Natural killer cell (primary cell): Measurements from ENCODE around the gene DLEC1. TPM values are rescaled to one million over a fixed set of nuclear protein-coding genes. Genes with fewer than 3 reads are reported as not detected.

ENCODE experiments used
- ATAC-seq, 3 donors: fragments of 150-1000 bp in 2 of 3; fragments of 200-7000 bp in 1 of 3; cut with Tn5 transposase; 1 replicate in 1 of 3; 2 replicates in 2 of 3; pipeline ENCODE4 v1.10.0; 2021; ENCODE audit warnings: mild to moderate bottlenecking in 2 of 3, moderate library complexity in 2 of 3
- DNase-seq, 2 donors: peaks; one replicate each; pipeline versions ENCODE4 v3.0.0 to v3.0.0-alpha.2; 2013 to 2021; ENCODE audit warnings: mixed read lengths in 1 of 2
- H3K27ac ChIP-seq: one replicate; pipeline ENCODE4 v1.5.1; 2013; ENCODE audit warnings: mild to moderate bottlenecking, low read length
- H3K27me3 ChIP-seq: one replicate; pipeline ENCODE4 v1.6.1; 2013; ENCODE audit warnings: low read length; ENCODE audit not compliant: control insufficient read depth, insufficient read depth
- H3K36me3 ChIP-seq: one replicate; pipeline ENCODE4 v1.6.1; 2013; ENCODE audit warnings: low read length; ENCODE audit not compliant: control insufficient read depth, insufficient read depth
- H3K4me1 ChIP-seq: one replicate; pipeline ENCODE4 v1.6.1; 2013; ENCODE audit warnings: low read length; ENCODE audit not compliant: control insufficient read depth, insufficient read depth
- H3K4me3 ChIP-seq: one replicate; pipeline ENCODE4 v1.5.1; 2013; ENCODE audit warnings: low read length
- H3K9me3 ChIP-seq: one replicate; pipeline ENCODE4 v1.6.1; 2013; ENCODE audit warnings: low read length; ENCODE audit not compliant: control insufficient read depth, insufficient read depth
- H3K27ac Mint-ChIP-seq, 2 donors: one replicate each; pipeline ENCODE4 v1.8.0; 2022; ENCODE audit warnings: mild to moderate bottlenecking in 2 of 2, mixed read lengths in 2 of 2, moderate library complexity in 1 of 2
- H3K27me3 Mint-ChIP-seq, 2 donors: one replicate each; pipeline ENCODE4 v1.8.0; 2022; ENCODE audit warnings: low read depth in 2 of 2, mixed read lengths in 2 of 2
- H3K36me3 Mint-ChIP-seq: one replicate; pipeline ENCODE4 v1.8.0; 2022; ENCODE audit warnings: mixed read lengths
- H3K4me1 Mint-ChIP-seq, 2 donors: one replicate each; pipeline ENCODE4 v1.8.0; 2022; ENCODE audit warnings: mixed read lengths in 2 of 2
- H3K4me3 Mint-ChIP-seq: one replicate; pipeline ENCODE4 v1.8.0; 2022; ENCODE audit warnings: mild to moderate bottlenecking, moderate library complexity, mixed read lengths
- H3K9me3 Mint-ChIP-seq, 2 donors: one replicate each; pipeline ENCODE4 v1.8.0; 2022; ENCODE audit warnings: mixed read lengths in 2 of 2
- WGBS: methylation state at CpG from one replicate; pipeline ENCODE4 v1.1.7; 2013; ENCODE audit warnings: missing lambda C conversion rate; ENCODE audit not compliant: insufficient coverage; 5-methylcytosine and 5-hydroxymethylcytosine counted together
- intact Hi-C: fragments of 100-400 bp; cut with micrococcal nuclease; formaldehyde crosslinking; loops from one replicate; pipeline ENCODE4 v1.14.2; 2022
- total RNA-seq, 4 donors: library from RNA; stranded (reverse); fragments of 120-200 nt in 1 of 4; gene quantifications; one replicate each; pipeline versions ENCODE4 v1.2.3 to v1.2.4, GENCODE V29; 2013 to 2022
- TF ChIP-seq, protein P1 (sequence below): fragments of 200-600 bp; IDR thresholded peaks from one replicate; pipeline ENCODE4 v1.8.0; 2022; ENCODE audit warnings: antibody characterized with exemption

The DLEC1 gene
- total RNA-seq, 3 donors from 2014 or later (not counting 1 experiment from before 2014, with no cell fraction given): 6.1 to 7.5 (median 7.0) TPM

- intact Hi-C loops: no loop called here
- Mint-ChIP-seq H3K36me3 (no peaks in the 10 kb centered on the region), H3K9me3 (no peaks in the 10 kb centered on the region), H3K27ac (peak overlapping the region; percentile 82 to 96), H3K4me3 (peak overlapping the region; percentile 91), H3K27me3 (no peaks in the 10 kb centered on the region), H3K4me1 (peaks cover 46 to 59% of the 10 kb centered on the region in 2 donors)
- Histone ChIP-seq H3K4me3 (peak overlapping the region; percentile 59), H3K4me1 (peaks cover 44% of the 10 kb centered on the region), H3K36me3 (peaks cover under 1% of the 10 kb centered on the region), H3K27ac (peak overlapping the region; percentile 64), H3K27me3 (no peaks in the 10 kb centered on the region), H3K9me3 (no peaks in the 10 kb centered on the region)
- WGBS: 0% methylated on average over 1 of the region's 2 CpGs
- DNase-seq (no peak), ATAC-seq (no peak)
- TF ChIP-seq, protein P1, sequence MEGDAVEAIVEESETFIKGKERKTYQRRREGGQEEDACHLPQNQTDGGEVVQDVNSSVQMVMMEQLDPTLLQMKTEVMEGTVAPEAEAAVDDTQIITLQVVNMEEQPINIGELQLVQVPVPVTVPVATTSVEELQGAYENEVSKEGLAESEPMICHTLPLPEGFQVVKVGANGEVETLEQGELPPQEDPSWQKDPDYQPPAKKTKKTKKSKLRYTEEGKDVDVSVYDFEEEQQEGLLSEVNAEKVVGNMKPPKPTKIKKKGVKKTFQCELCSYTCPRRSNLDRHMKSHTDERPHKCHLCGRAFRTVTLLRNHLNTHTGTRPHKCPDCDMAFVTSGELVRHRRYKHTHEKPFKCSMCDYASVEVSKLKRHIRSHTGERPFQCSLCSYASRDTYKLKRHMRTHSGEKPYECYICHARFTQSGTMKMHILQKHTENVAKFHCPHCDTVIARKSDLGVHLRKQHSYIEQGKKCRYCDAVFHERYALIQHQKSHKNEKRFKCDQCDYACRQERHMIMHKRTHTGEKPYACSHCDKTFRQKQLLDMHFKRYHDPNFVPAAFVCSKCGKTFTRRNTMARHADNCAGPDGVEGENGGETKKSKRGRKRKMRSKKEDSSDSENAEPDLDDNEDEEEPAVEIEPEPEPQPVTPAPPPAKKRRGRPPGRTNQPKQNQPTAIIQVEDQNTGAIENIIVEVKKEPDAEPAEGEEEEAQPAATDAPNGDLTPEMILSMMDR: no peak
Measured at GRCh38 chr3:37994639-37994972, 44.4 kb upstream of the DLEC1 start.

- peak in 1 of 2 donors; percentile 50 for DNase-seq
- intact Hi-C loops: loop anchor here (2.0 kb wide), 1 partner anchor 43 kb away; the partner anchor contains the start of gene DLEC1
- Histone ChIP-seq H3K4me3 (no peak overlapping the region), H3K27ac (no peak overlapping the region), H3K36me3 (peaks cover 6% of the 10 kb centered on the region), H3K9me3 (no peaks in the 10 kb centered on the region), H3K27me3 (no peaks in the 10 kb centered on the region), H3K4me1 (peaks cover 44% of the 10 kb centered on the region)
- no peaks in the 10 kb centered on the region for H3K9me3 Mint-ChIP-seq
- no peak for ATAC-seq
- peaks cover 46 to 60% of the 10 kb centered on the region in 2 donors for H3K4me1 Mint-ChIP-seq
- WGBS: 83% methylated on average over 10 of the region's 10 CpGs
- no peaks in the 10 kb centered on the region for H3K27me3 Mint-ChIP-seq
- H3K36me3 Mint-ChIP-seq: no peaks in the 10 kb centered on the region
- H3K4me3 Mint-ChIP-seq: peak overlapping the region; percentile 91
- TF ChIP-seq, protein P1: no peak
- H3K27ac Mint-ChIP-seq: peak overlapping the region; percentile 82 to 96
Measured at GRCh38 chr3:37995652-37996641, 43.1 kb upstream of the DLEC1 start.

GRCh38 chr3:37996785-37997301, 42.2 kb upstream of the DLEC1 start:
- ATAC-seq (peak; percentile 62 to 82 (median 70)), DNase-seq (peak; percentile 74 to 92)
- peaks cover 46 to 60% of the 10 kb centered on the region in 2 donors for H3K4me1 Mint-ChIP-seq
- no peaks in the 10 kb centered on the region for H3K27me3 Mint-ChIP-seq
- Histone ChIP-seq H3K4me1 (peaks cover 44% of the 10 kb centered on the region), H3K36me3 (peaks cover 14% of the 10 kb centered on the region), H3K27ac (no peak overlapping the region), H3K9me3 (no peaks in the 10 kb centered on the region), H3K4me3 (no peak overlapping the region), H3K27me3 (no peaks in the 10 kb centered on the region)
- TF ChIP-seq, protein P1: peak; percentile 91
- peak overlapping the region; percentile 71 to 96 for H3K27ac Mint-ChIP-seq
- H3K9me3 Mint-ChIP-seq: no peaks in the 10 kb centered on the region
- intact Hi-C loops: loop anchor here (2.0 kb wide), 1 partner anchor 42 kb away; the partner anchor contains the start of gene DLEC1
- no peaks in the 10 kb centered on the region for H3K36me3 Mint-ChIP-seq
- 54% methylated on average over 7 of the region's 7 CpGs for WGBS
- H3K4me3 Mint-ChIP-seq: peak overlapping the region; percentile 67
